DOHH2 (cell line): ENCODE measurements around the gene PARPBP.
"Not testable (repeated sequence)": the region's sequence is repeated elsewhere in the genome, so short reads cannot be mapped to it uniquely, and the experiment has no call there.

ENCODE experiments used
- H3F3A ChIP-seq: fragments of 200-600 bp; sonication (generic), shearing (Covaris generic); 2 replicates; pipeline ENCODE4 v1.6.0; 2016; ENCODE audit warnings: antibody characterized with exemption, mild to moderate bottlenecking; ENCODE audit not compliant: control insufficient read depth, insufficient read depth
- H3K27ac ChIP-seq: fragments of 200-600 bp; sonication (generic); 2 replicates; pipeline ENCODE4 v1.5.1; 2014; ENCODE audit warnings: low read depth, mild to moderate bottlenecking, low read length, moderate library complexity
- H3K27me3 ChIP-seq: fragments of 200-600 bp; sonication (generic); 2 replicates; pipeline ENCODE4 v1.6.1; 2014; ENCODE audit warnings: mild to moderate bottlenecking, low read length, mixed read lengths; ENCODE audit not compliant: control insufficient read depth
- H3K36me3 ChIP-seq: fragments of 200-600 bp; sonication (generic); 2 replicates; pipeline ENCODE4 v1.6.1; 2014; ENCODE audit warnings: mild to moderate bottlenecking, low read length, moderate library complexity, mixed read lengths; ENCODE audit not compliant: control insufficient read depth
- H3K4me1 ChIP-seq: fragments of 200-600 bp; sonication (generic); 2 replicates; pipeline ENCODE4 v1.6.1; 2014; ENCODE audit warnings: mild to moderate bottlenecking, low read length, mixed read lengths; ENCODE audit not compliant: control insufficient read depth
- H3K4me2 ChIP-seq: fragments of 200-600 bp; sonication (generic); 2 replicates; pipeline ENCODE4 v1.6.0; 2014; ENCODE audit warnings: mild to moderate bottlenecking, low read length, moderate library complexity
- H3K4me3 ChIP-seq: fragments of 200-600 bp; sonication (generic); 2 replicates; pipeline ENCODE4 v1.5.1; 2014; ENCODE audit warnings: mild to moderate bottlenecking, low read length, mixed read lengths
- H3K79me2 ChIP-seq: fragments of 200-600 bp; sonication (generic); 2 replicates; pipeline ENCODE4 v1.6.1; 2014; ENCODE audit warnings: mild to moderate bottlenecking, low read length, mixed read lengths; ENCODE audit not compliant: control insufficient read depth
- H3K9me2 ChIP-seq: fragments of 200-600 bp; sonication (generic); replicated peaks from 2 replicates; pipeline ENCODE4 v1.6.1; 2014; ENCODE audit warnings: mild to moderate bottlenecking, low read length, mixed read lengths; ENCODE audit not compliant: control insufficient read depth
- H3K9me3 ChIP-seq: fragments of 200-600 bp; sonication (generic); 2 replicates; pipeline ENCODE4 v1.6.1; 2014; ENCODE audit warnings: antibody characterized with exemption, low read length, mixed read lengths; ENCODE audit not compliant: control insufficient read depth, insufficient read depth
- H4K20me1 ChIP-seq: fragments of 200-600 bp; sonication (generic); 2 replicates; pipeline ENCODE4 v1.6.0; 2014; ENCODE audit warnings: low read depth, mild to moderate bottlenecking, antibody characterized with exemption, low read length, moderate library complexity; ENCODE audit not compliant: control insufficient read depth, insufficient read depth
- CTCF ChIP-seq: fragments of 200-600 bp; sonication (generic); IDR thresholded peaks from one replicate; pipeline ENCODE4 v1.5.1; 2014; ENCODE audit warnings: antibody characterized with exemption, mild to moderate bottlenecking, low read depth, low read length; ENCODE audit not compliant: poor library complexity, severe bottlenecking
- EZH2phosphoT487 ChIP-seq: fragments of 200-600 bp; sonication (generic); IDR thresholded peaks from 2 replicates; pipeline ENCODE4 v1.6.1; 2017; ENCODE audit warnings: borderline replicate concordance, mild to moderate bottlenecking, antibody characterized with exemption, low read length, moderate library complexity, mixed read lengths

Gene PARPBP

GRCh38 chr12:102120886-102121285, 903 bp downstream of the PARPBP start:
- Histone ChIP-seq H3K36me3 (peaks cover 73% of the 10 kb centered on the region), H3F3A (no peaks in the 10 kb centered on the region; the same call in 1 of the 2 replicates), H3K27me3 (no peaks in the 10 kb centered on the region), H3K4me1 (peaks cover 30% of the 10 kb centered on the region), H4K20me1 (no peaks in the 10 kb centered on the region), H3K79me2 (peaks cover 73% of the 10 kb centered on the region), H3K27ac (peak overlapping the region; percentile 67), H3K9me3 (no peaks in the 10 kb centered on the region), H3K9me2 (no peaks in the 10 kb centered on the region), H3K4me3 (peak overlapping the region; percentile 84), H3K4me2 (peak overlapping the region; percentile 91)
- TF ChIP-seq EZH2phosphoT487 (no peak), CTCF (no peak)

- not testable (repeated sequence) for H3K27me3 ChIP-seq, H3F3A ChIP-seq, H3K9me2 ChIP-seq, H4K20me1 ChIP-seq, H3K9me3 ChIP-seq
- H3K79me2 ChIP-seq, result peaks cover 78% of the 10 kb centered on the region
- H3K4me3 ChIP-seq, result peak overlapping the region; percentile 84
- peaks cover 30% of the 10 kb centered on the region for H3K4me1 ChIP-seq
- H3K27ac ChIP-seq, result peak overlapping the region; percentile 67
- peak overlapping the region; percentile 91 for H3K4me2 ChIP-seq
- peaks cover 73% of the 10 kb centered on the region for H3K36me3 ChIP-seq
Observed at GRCh38 chr12:102121328-102121727, 1.3 kb downstream of the PARPBP start.

- H3K4me3 ChIP-seq, H3F3A ChIP-seq, H3K4me1 ChIP-seq, H3K9me2 ChIP-seq, H3K9me3 ChIP-seq, H3K4me2 ChIP-seq, H3K27ac ChIP-seq, H4K20me1 ChIP-seq, H3K27me3 ChIP-seq: not testable (repeated sequence)
- Histone ChIP-seq H3K79me2 (peaks cover 40% of the 10 kb centered on the region), H3K36me3 (peaks cover 66% of the 10 kb centered on the region)
Observed at GRCh38 chr12:102130720-102131119, 10.7 kb downstream of the PARPBP start.

GRCh38 chr12:102131442-102131841, 11.5 kb downstream of the PARPBP start:
- peaks cover 63% of the 10 kb centered on the region for H3K36me3 ChIP-seq
- H3F3A ChIP-seq, H3K9me3 ChIP-seq, H3K4me3 ChIP-seq, H3K4me2 ChIP-seq, H3K4me1 ChIP-seq, H3K27me3 ChIP-seq, H4K20me1 ChIP-seq, H3K27ac ChIP-seq, H3K9me2 ChIP-seq: not testable (repeated sequence)
- peaks cover 36% of the 10 kb centered on the region for H3K79me2 ChIP-seq

GRCh38 chr12:102137619-102138018, 17.6 kb downstream of the PARPBP start:
- H3K4me3 ChIP-seq, H4K20me1 ChIP-seq, H3K27me3 ChIP-seq, H3K4me2 ChIP-seq, H3K27ac ChIP-seq, H3K9me2 ChIP-seq, H3K4me1 ChIP-seq, H3F3A ChIP-seq, H3K9me3 ChIP-seq: not testable (repeated sequence)
- Histone ChIP-seq H3K79me2 (peaks cover 22% of the 10 kb centered on the region), H3K36me3 (peaks cover 38% of the 10 kb centered on the region)

- H3K9me3 ChIP-seq, H3F3A ChIP-seq, H3K4me2 ChIP-seq, H4K20me1 ChIP-seq, H3K27ac ChIP-seq, H3K4me3 ChIP-seq, H3K27me3 ChIP-seq, H3K4me1 ChIP-seq, H3K9me2 ChIP-seq: not testable (repeated sequence)
- peaks cover 22% of the 10 kb centered on the region for H3K79me2 ChIP-seq
- peaks cover 33% of the 10 kb centered on the region for H3K36me3 ChIP-seq
Observed at GRCh38 chr12:102142866-102143373, 22.9 kb downstream of the PARPBP start.
